ENCODE results near the gene BZW1.

Gene BZW1

GRCh38 chr2:200765995-200766660 lies 45.6 kb upstream of the BZW1 start:
- no peaks in the 10 kb centered on the region for H3K9me3 ChIP-seq (replicated peaks in 1 of 2; ENCODE audit: control insufficient read depth in 2 of 2, insufficient read depth in 1 of 2, low read depth in 1 of 2, low read length in 2 of 2)
- no peak overlapping the region for H3K4me2 ChIP-seq (ENCODE audit: insufficient read depth, low read length, poor library complexity, severe bottlenecking)
- no peak overlapping the region for H2BK15ac ChIP-seq (ENCODE audit: low read length)
- H2AFZ ChIP-seq (ENCODE audit: low read length): no peak overlapping the region
- H3K4me3 ChIP-seq (ENCODE audit: low read length in 2 of 2): no peak overlapping the region
- DNase-seq (ENCODE audit: low spot score): no peak
- H3K79me1 ChIP-seq (ENCODE audit: low read depth, low read length): no peaks in the 10 kb centered on the region
- no peak overlapping the region for H3K14ac ChIP-seq (ENCODE audit: low read length)
- H2BK12ac ChIP-seq (ENCODE audit: low read length): no peak overlapping the region
- H3K23ac ChIP-seq (ENCODE audit: low read depth, low read length, poor library complexity): no peak overlapping the region
- H3K4me1 ChIP-seq (ENCODE audit: control insufficient read depth in 2 of 2, insufficient read depth in 1 of 2, low read depth in 1 of 2, low read length in 2 of 2): no peaks in the 10 kb centered on the region
- H4K8ac ChIP-seq (ENCODE audit: low read depth, low read length): no peak overlapping the region
- no peak overlapping the region for H2AK5ac ChIP-seq (ENCODE audit: low read depth, low read length)
- H3K27me3 ChIP-seq (ENCODE audit: control insufficient read depth in 3 of 3, insufficient read depth in 3 of 3, low read depth in 1 of 3, low read length in 3 of 3): peaks cover 0 to 13% (median 0%) of the 10 kb centered on the region in 3 experiments
- WGBS, 2 donors (ENCODE audit: extremely low coverage in 2 of 2, insufficient read length in 2 of 2, insufficient replicate concordance in 1 of 2): 100% methylated on average over 3 of the region's 8 CpGs; no CpG with 5 or more reads in 1 of the 2 donors
- no peak overlapping the region for H3K9ac ChIP-seq (ENCODE audit: low read depth, low read length, poor library complexity)
- no peak overlapping the region for H2BK120ac ChIP-seq (ENCODE audit: low read depth, low read length)
- H3K18ac ChIP-seq (ENCODE audit: low read length): no peak overlapping the region
- no peaks in the 10 kb centered on the region for H3K36me3 ChIP-seq (replicated peaks in 1 of 2; ENCODE audit: control insufficient read depth in 2 of 2, insufficient read depth in 2 of 2, low read length in 2 of 2)
- H2BK5ac ChIP-seq (ENCODE audit: low read length): no peak overlapping the region
- no peak overlapping the region for H3K27ac ChIP-seq (replicated peaks; ENCODE audit: low read length)
- H3K4ac ChIP-seq (ENCODE audit: low read length): no peak overlapping the region
- no peak overlapping the region for H4K91ac ChIP-seq (ENCODE audit: low read depth, low read length, poor library complexity)

GRCh38 chr2:200767111-200767885 lies 44.4 kb upstream of the BZW1 start:
- Histone ChIP-seq H3K27ac (replicated peaks; ENCODE audit: low read length) (no peak overlapping the region), H3K18ac (ENCODE audit: low read length) (no peak overlapping the region), H3K27me3 (ENCODE audit: control insufficient read depth in 3 of 3, insufficient read depth in 3 of 3, low read depth in 1 of 3, low read length in 3 of 3) (peaks cover 0 to 16% (median 0%) of the 10 kb centered on the region in 3 experiments), H2AFZ (ENCODE audit: low read length) (no peak overlapping the region), H3K14ac (ENCODE audit: low read length) (no peak overlapping the region), H3K9me3 (replicated peaks in 1 of 2; ENCODE audit: control insufficient read depth in 2 of 2, insufficient read depth in 1 of 2, low read depth in 1 of 2, low read length in 2 of 2) (no peaks in the 10 kb centered on the region), H2BK120ac (ENCODE audit: low read depth, low read length) (no peak overlapping the region), H3K4ac (ENCODE audit: low read length) (no peak overlapping the region), H2BK12ac (ENCODE audit: low read length) (no peak overlapping the region), H4K8ac (ENCODE audit: low read depth, low read length) (no peak overlapping the region), H4K91ac (ENCODE audit: low read depth, low read length, poor library complexity) (no peak overlapping the region), H2BK15ac (ENCODE audit: low read length) (no peak overlapping the region), H3K4me1 (ENCODE audit: control insufficient read depth in 2 of 2, insufficient read depth in 1 of 2, low read depth in 1 of 2, low read length in 2 of 2) (no peaks in the 10 kb centered on the region), H3K23ac (ENCODE audit: low read depth, low read length, poor library complexity) (no peak overlapping the region), H3K36me3 (replicated peaks in 1 of 2; ENCODE audit: control insufficient read depth in 2 of 2, insufficient read depth in 2 of 2, low read length in 2 of 2) (no peaks in the 10 kb centered on the region), H3K9ac (ENCODE audit: low read depth, low read length, poor library complexity) (no peak overlapping the region), H3K79me1 (ENCODE audit: low read depth, low read length) (no peaks in the 10 kb centered on the region), H2BK5ac (ENCODE audit: low read length) (no peak overlapping the region), H3K4me2 (ENCODE audit: insufficient read depth, low read length, poor library complexity, severe bottlenecking) (no peak overlapping the region), H3K4me3 (ENCODE audit: low read length in 2 of 2) (no peak overlapping the region), H2AK5ac (ENCODE audit: low read depth, low read length) (no peak overlapping the region)
- no peak for DNase-seq (ENCODE audit: low spot score)
- no CpG with 5 or more reads among the region's 12 CpGs for WGBS, 2 donors (ENCODE audit: extremely low coverage in 2 of 2, insufficient read length in 2 of 2, insufficient replicate concordance in 1 of 2)

GRCh38 chr2:200770847-200771246 lies 40.9 kb upstream of the BZW1 start:
- Histone ChIP-seq H4K91ac (ENCODE audit: low read depth, low read length, poor library complexity) (no peak overlapping the region), H3K18ac (ENCODE audit: low read length) (no peak overlapping the region), H2AK5ac (ENCODE audit: low read depth, low read length) (no peak overlapping the region), H3K27ac (replicated peaks; ENCODE audit: low read length) (no peak overlapping the region), H3K4ac (ENCODE audit: low read length) (no peak overlapping the region), H3K4me3 (ENCODE audit: low read length in 2 of 2) (no peak overlapping the region), H3K23ac (ENCODE audit: low read depth, low read length, poor library complexity) (no peak overlapping the region), H3K79me1 (ENCODE audit: low read depth, low read length) (no peaks in the 10 kb centered on the region), H2BK15ac (ENCODE audit: low read length) (no peak overlapping the region), H3K27me3 (ENCODE audit: control insufficient read depth in 3 of 3, insufficient read depth in 3 of 3, low read depth in 1 of 3, low read length in 3 of 3) (peaks cover 0 to 17% (median 0%) of the 10 kb centered on the region in 3 experiments), H3K36me3 (replicated peaks in 1 of 2; ENCODE audit: control insufficient read depth in 2 of 2, insufficient read depth in 2 of 2, low read length in 2 of 2) (no peaks in the 10 kb centered on the region), H2BK5ac (ENCODE audit: low read length) (no peak overlapping the region), H3K14ac (ENCODE audit: low read length) (no peak overlapping the region), H3K9me3 (replicated peaks in 1 of 2; ENCODE audit: control insufficient read depth in 2 of 2, insufficient read depth in 1 of 2, low read depth in 1 of 2, low read length in 2 of 2) (no peaks in the 10 kb centered on the region), H4K8ac (ENCODE audit: low read depth, low read length) (no peak overlapping the region), H2BK120ac (ENCODE audit: low read depth, low read length) (no peak overlapping the region), H3K9ac (ENCODE audit: low read depth, low read length, poor library complexity) (no peak overlapping the region), H3K4me2 (ENCODE audit: insufficient read depth, low read length, poor library complexity, severe bottlenecking) (no peak overlapping the region), H3K4me1 (ENCODE audit: control insufficient read depth in 2 of 2, insufficient read depth in 1 of 2, low read depth in 1 of 2, low read length in 2 of 2) (no peaks in the 10 kb centered on the region), H2AFZ (ENCODE audit: low read length) (no peak overlapping the region), H2BK12ac (ENCODE audit: low read length) (no peak overlapping the region)
- DNase-seq (ENCODE audit: low spot score): no peak
- no CpG with 5 or more reads among the region's 6 CpGs for WGBS, 2 donors (ENCODE audit: extremely low coverage in 2 of 2, insufficient read length in 2 of 2, insufficient replicate concordance in 1 of 2)

- H3K79me1 ChIP-seq (ENCODE audit: low read depth, low read length): no peaks in the 10 kb centered on the region
- no peaks in the 10 kb centered on the region for H3K36me3 ChIP-seq (replicated peaks in 1 of 2; ENCODE audit: control insufficient read depth in 2 of 2, insufficient read depth in 2 of 2, low read length in 2 of 2)
- no peak overlapping the region for H3K23ac ChIP-seq (ENCODE audit: low read depth, low read length, poor library complexity)
- no CpG with 5 or more reads among the region's 2 CpGs for WGBS, 2 donors (ENCODE audit: extremely low coverage in 2 of 2, insufficient read length in 2 of 2, insufficient replicate concordance in 1 of 2)
- no peak overlapping the region for H4K91ac ChIP-seq (ENCODE audit: low read depth, low read length, poor library complexity)
- H3K4me3 ChIP-seq (ENCODE audit: low read length in 2 of 2): no peak overlapping the region
- H2BK120ac ChIP-seq (ENCODE audit: low read depth, low read length): no peak overlapping the region
- no peak overlapping the region for H3K18ac ChIP-seq (ENCODE audit: low read length)
- no peak overlapping the region for H2BK5ac ChIP-seq (ENCODE audit: low read length)
- H3K27me3 ChIP-seq (ENCODE audit: control insufficient read depth in 3 of 3, insufficient read depth in 3 of 3, low read depth in 1 of 3, low read length in 3 of 3): peaks cover 0 to 29% (median 0%) of the 10 kb centered on the region in 3 experiments
- no peak overlapping the region for H3K4me2 ChIP-seq (ENCODE audit: insufficient read depth, low read length, poor library complexity, severe bottlenecking)
- H2AFZ ChIP-seq (ENCODE audit: low read length): no peak overlapping the region
- no peak overlapping the region for H3K4ac ChIP-seq (ENCODE audit: low read length)
- no peak overlapping the region for H4K8ac ChIP-seq (ENCODE audit: low read depth, low read length)
- DNase-seq (ENCODE audit: low spot score): no peak
- no peak overlapping the region for H3K14ac ChIP-seq (ENCODE audit: low read length)
- H3K9ac ChIP-seq (ENCODE audit: low read depth, low read length, poor library complexity): no peak overlapping the region
- no peak overlapping the region for H3K27ac ChIP-seq (replicated peaks; ENCODE audit: low read length)
- H2BK15ac ChIP-seq (ENCODE audit: low read length): no peak overlapping the region
- no peak overlapping the region for H2AK5ac ChIP-seq (ENCODE audit: low read depth, low read length)
- no peaks in the 10 kb centered on the region for H3K4me1 ChIP-seq (ENCODE audit: control insufficient read depth in 2 of 2, insufficient read depth in 1 of 2, low read depth in 1 of 2, low read length in 2 of 2)
- H2BK12ac ChIP-seq (ENCODE audit: low read length): no peak overlapping the region
- H3K9me3 ChIP-seq (replicated peaks in 1 of 2; ENCODE audit: control insufficient read depth in 2 of 2, insufficient read depth in 1 of 2, low read depth in 1 of 2, low read length in 2 of 2): no peaks in the 10 kb centered on the region
Observed at GRCh38 chr2:200772620-200773019, 39.1 kb upstream of the BZW1 start.

Data from neuronal stem cell (in vitro differentiated cells).